GM10248 (cell line): ENCODE data around the gene TSNAXIP1.

ENCODE experiments used
- CTCF ChIA-PET: fragments of 300-600 bp; sonication (Branson Sonifier 250); formaldehyde crosslinking; extraction: SDS; loops from one replicate; lab custom pipeline; 2021; ENCODE audit warnings: antibody characterized with exemption; lab: Yijun Ruan, JAX
- POLR2A ChIA-PET: fragments of 350-650 bp; sonication (Branson Sonifier 250); formaldehyde crosslinking; extraction: SDS; loops from one replicate; lab custom pipeline; 2020; ENCODE audit warnings: antibody characterized with exemption; lab: Yijun Ruan, JAX
- DNase-seq: peaks from one replicate; pipeline ENCODE4 v3.0.0; 2012; ENCODE audit errors: extremely low spot score
- CTCF ChIP-seq: IDR thresholded peaks from 2 replicates; pipeline ENCODE4 v1.5.1; 2012; ENCODE audit warnings: mild to moderate bottlenecking, low read depth; ENCODE audit errors: extremely low read depth, missing control alignments, control extremely low read depth

The TSNAXIP1 gene

GRCh38 chr16:67806428-67807147, at the start of gene TSNAXIP1, which contains the start of gene RANBP10:
TSS of gene TSNAXIP1 (plus strand) at chr16:67806889. CDS start at chr16:67807150, 261 bp downstream.
TSS of gene RANBP10 (minus strand) at chr16:67806560. CDS start at chr16:67806536, 24 bp downstream.
- DNase-seq, result peak; percentile 96
- POLR2A ChIA-PET, result interaction anchor here (0.5 to 1.3 kb wide), 4 partner anchors 21 to 293 kb away, joined by 3 to 6 read pairs (median 3); partner anchors contain the start of gene GFOD2
- CTCF ChIA-PET, result interaction anchor here (0.7 to 3.0 kb wide), 9 partner anchors 10 to 286 kb away, joined by 3 to 58 read pairs (median 4); no protein-coding TSS in a partner anchor
- no peak for TF ChIP-seq CTCF

GRCh38 chr16:67758006-67758405, 48.7 kb upstream of the TSNAXIP1 start:
- CTCF ChIA-PET, result interaction anchor here (0.9 to 1.5 kb wide), 2 partner anchors 11 to 59 kb away, joined by 4 to 8 read pairs; no protein-coding TSS in a partner anchor
- no peak for DNase-seq
- POLR2A ChIA-PET, result interaction anchor here (0.5 kb wide), 1 partner anchor 35 kb away, joined by 4 read pairs; no protein-coding TSS in a partner anchor
- TF ChIP-seq CTCF, result no peak

- ChIA-PET POLR2A (interaction anchor here (0.5 kb wide), 1 partner anchor 182 kb away, joined by 5 read pairs; no protein-coding TSS in a partner anchor), CTCF (interaction anchor here (1.5 to 2.9 kb wide), 2 partner anchors 10 to 58 kb away, joined by 8 to 10 read pairs; no protein-coding TSS in a partner anchor)
- DNase-seq, result no peak
- no peak for TF ChIP-seq CTCF
Observed at GRCh38 chr16:67758966-67759365, 47.7 kb upstream of the TSNAXIP1 start.

- no peak for TF ChIP-seq CTCF
- no peak for DNase-seq
- ChIA-PET POLR2A (interaction anchor here (0.5 kb wide), 1 partner anchor 502 kb away, joined by 3 read pairs; no protein-coding TSS in a partner anchor), CTCF (interaction anchor here (0.8 to 2.9 kb wide), 7 partner anchors 10 to 240 kb away, joined by 3 to 10 read pairs (median 4); no protein-coding TSS in a partner anchor)
Observed at GRCh38 chr16:67760206-67760955, 46.3 kb upstream of the TSNAXIP1 start.

- POLR2A ChIA-PET, result interaction anchor here (0.5 kb wide), 1 partner anchor 502 kb away, joined by 3 read pairs; no protein-coding TSS in a partner anchor
- no peak for DNase-seq
- CTCF ChIA-PET, result interaction anchor here (0.8 to 2.9 kb wide), 7 partner anchors 9 to 240 kb away, joined by 3 to 10 read pairs (median 4); no protein-coding TSS in a partner anchor
- no peak for TF ChIP-seq CTCF
Observed at GRCh38 chr16:67760956-67761230, 45.8 kb upstream of the TSNAXIP1 start.

- no peak for DNase-seq
- TF ChIP-seq CTCF, result no peak
- ChIA-PET CTCF (interaction anchor here (1.0 to 1.7 kb wide), 3 partner anchors 13 to 241 kb away, joined by 4 to 6 read pairs (median 4); no protein-coding TSS in a partner anchor), POLR2A (no interaction called here)
Observed at GRCh38 chr16:67761924-67762323, 44.8 kb upstream of the TSNAXIP1 start.
